Liver (tissue), 9 donors: Measurements from ENCODE around the gene CXorf38. TPM values are rescaled to one million over a fixed set of nuclear protein-coding genes. Genes with fewer than 3 reads are reported as not detected.

Experiments
- DNase-seq: peaks from one replicate; pipeline ENCODE4 v3.0.0-alpha.2; 2017; ENCODE audit warnings: low spot score
- H3K27ac ChIP-seq, 2 donors: one replicate each; pipeline ENCODE4 v1.7.0; 2013; ENCODE audit warnings: inconsistent platforms in 2 of 2, low read length in 2 of 2, control low read depth in 1 of 2, low read depth in 1 of 2, mild to moderate bottlenecking in 1 of 2
- H3K27me3 ChIP-seq, 4 donors: one replicate each; pipeline versions ENCODE4 v1.6.1 to v1.7.0; 2013; ENCODE audit warnings: low read length in 3 of 4, inconsistent platforms in 1 of 4, mild to moderate bottlenecking in 1 of 4, moderate library complexity in 1 of 4; ENCODE audit not compliant: control insufficient read depth in 4 of 4, insufficient read depth in 4 of 4
- H3K36me3 ChIP-seq, 4 donors: one replicate each; pipeline versions ENCODE4 v1.6.1 to v1.7.0; 2013; ENCODE audit warnings: low read length in 3 of 4, mild to moderate bottlenecking in 3 of 4, low read depth in 1 of 4, moderate library complexity in 1 of 4; ENCODE audit not compliant: control insufficient read depth in 4 of 4, insufficient read depth in 3 of 4
- H3K4me1 ChIP-seq, 4 donors: one replicate each; pipeline versions ENCODE4 v1.6.1 to v1.7.0; 2013; ENCODE audit warnings: low read length in 3 of 4, mild to moderate bottlenecking in 3 of 4, moderate library complexity in 1 of 4; ENCODE audit not compliant: control insufficient read depth in 4 of 4, insufficient read depth in 4 of 4
- H3K4me3 ChIP-seq, 3 donors: one replicate each; pipeline versions ENCODE4 v1.6.1 to v1.7.0; 2013; ENCODE audit warnings: low read length in 3 of 3, control low read depth in 1 of 3, low read depth in 1 of 3, mild to moderate bottlenecking in 1 of 3
- H3K9ac ChIP-seq, 2 donors: one replicate each; pipeline ENCODE4 v1.7.0; 2013; ENCODE audit warnings: low read length in 2 of 2, mild to moderate bottlenecking in 2 of 2, moderate library complexity in 2 of 2, control low read depth in 1 of 2, low read depth in 1 of 2
- H3K9me3 ChIP-seq, 4 donors: one replicate each; pipeline versions ENCODE4 v1.6.1 to v1.7.0; 2013; ENCODE audit warnings: low read length in 3 of 4; ENCODE audit not compliant: control insufficient read depth in 4 of 4
- CTCF ChIP-seq: fragments of 150-350 bp; IDR thresholded peaks from 2 replicates; pipeline ENCODE4 v1.5.1; 2017; ENCODE audit warnings: improper control_type of control experiment, low read depth, low read length; ENCODE audit not compliant: missing input control
- EGR1 ChIP-seq, 2 donors: IDR thresholded peaks; 2 replicates each; pipeline ENCODE4 v1.6.1; 2016 to 2018; ENCODE audit warnings: antibody characterized with exemption in 2 of 2, low read depth in 2 of 2
- FOXA1 ChIP-seq: IDR thresholded peaks from 2 replicates; pipeline ENCODE4 v1.6.1; 2016; ENCODE audit warnings: antibody characterized with exemption
- FOXA2 ChIP-seq: IDR thresholded peaks from 2 replicates; pipeline ENCODE4 v1.6.1; 2016; ENCODE audit warnings: antibody characterized with exemption
- GABPA ChIP-seq, 2 donors: IDR thresholded peaks in 1 of 2; conservative IDR thresholded peaks in 1 of 2; 2 replicates each; pipeline ENCODE4 v1.6.1; 2016; ENCODE audit warnings: antibody characterized with exemption in 2 of 2, mild to moderate bottlenecking in 1 of 2, moderate library complexity in 1 of 2
- HNF4A ChIP-seq, 2 donors: conservative IDR thresholded peaks; 2 replicates each; pipeline ENCODE4 v1.6.1; 2016; ENCODE audit warnings: antibody characterized with exemption in 2 of 2, mild to moderate bottlenecking in 2 of 2
- HNF4G ChIP-seq: IDR thresholded peaks from 2 replicates; pipeline ENCODE4 v1.6.1; 2016; ENCODE audit warnings: antibody characterized with exemption
- MAX ChIP-seq: IDR thresholded peaks from 2 replicates; pipeline ENCODE4 v1.6.1; 2016; ENCODE audit warnings: antibody characterized with exemption
- NR2F2 ChIP-seq: IDR thresholded peaks from 2 replicates; pipeline ENCODE4 v1.6.1; 2016; ENCODE audit warnings: antibody characterized with exemption
- RAD21 ChIP-seq, 2 donors: IDR thresholded peaks; 2 replicates each; pipeline ENCODE4 v1.6.1; 2016; ENCODE audit warnings: antibody characterized with exemption in 2 of 2, mild to moderate bottlenecking in 2 of 2
- RXRA ChIP-seq, 2 donors: IDR thresholded peaks; 2 replicates each; pipeline ENCODE4 v1.6.1; 2017 to 2018; ENCODE audit warnings: antibody characterized with exemption in 2 of 2, mild to moderate bottlenecking in 1 of 2
- SP1 ChIP-seq: IDR thresholded peaks from 2 replicates; pipeline ENCODE4 v1.6.1; 2018; ENCODE audit warnings: antibody characterized with exemption, mild to moderate bottlenecking
- TAF1 ChIP-seq: conservative IDR thresholded peaks from 2 replicates; pipeline ENCODE4 v1.6.1; 2016; ENCODE audit warnings: antibody characterized with exemption, mild to moderate bottlenecking
- YY1 ChIP-seq: IDR thresholded peaks from 2 replicates; pipeline ENCODE4 v1.6.1; 2016; ENCODE audit warnings: antibody characterized with exemption, mild to moderate bottlenecking
- WGBS: extraction: QIAGEN DNeasy Blood & Tissue Kit; methylation state at CpG from one replicate; pipeline ENCODE4 v1.1.7; 2013; 5-methylcytosine and 5-hydroxymethylcytosine counted together
- polyA plus RNA-seq, 2 donors: library from polyadenylated mRNA; stranded (reverse) in 1 of 2; unstranded in 1 of 2; fragments of 200-250 nt in 1 of 2; fragments of >200 nt in 1 of 2; fragmentation: Nextera tagmentation in 1 of 2; extraction: Ambion mirVana in 1 of 2; gene quantifications; one replicate each; pipeline versions ENCODE4 v1.2.1 to v1.2.3, GENCODE V29; 2013 to 2015
- total RNA-seq, 2 donors: library from RNA; depleted of rRNA; stranded (reverse); fragments of >200 nt; gene quantifications; one replicate each; pipeline ENCODE4 v1.2.3, GENCODE V29; 2014
- TF ChIP-seq, protein P1 (sequence below): IDR thresholded peaks from 2 replicates; pipeline ENCODE4 v1.6.1; 2016; ENCODE audit warnings: antibody characterized with exemption, mild to moderate bottlenecking
- TF ChIP-seq, protein P2 (sequence below): IDR thresholded peaks from 2 replicates; pipeline ENCODE4 v1.6.1; 2016; ENCODE audit warnings: antibody characterized with exemption
- donor health status: healthy.
- donor health status: healthy.
- donor health status: healthy.
- donor health status: healthy.
- donor health status: healthy.

Gene CXorf38
- total and polyA plus RNA-seq, 4 donors: 3.7 to 8.3 (median 5.7) TPM

DNA sequence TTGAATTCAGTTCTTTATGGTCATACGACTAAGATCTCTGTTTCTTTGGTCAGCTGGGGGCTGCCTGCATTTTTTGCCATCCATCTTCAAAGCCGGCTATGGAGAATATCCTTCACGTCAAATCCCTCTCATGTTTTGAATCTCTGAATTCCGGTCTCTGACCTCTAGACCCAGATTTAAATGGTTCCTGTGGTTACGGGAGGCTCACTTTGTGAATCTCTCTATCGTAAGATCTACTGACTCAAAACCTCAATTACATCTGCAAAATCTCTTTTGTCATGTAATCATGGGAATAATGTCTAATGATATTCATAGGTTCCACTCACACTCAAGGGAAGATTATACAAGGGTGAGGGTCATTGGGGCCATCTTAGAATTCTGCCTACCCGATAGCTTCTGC is 29.8 kb downstream of the CXorf38 start:
- H3K9me3 ChIP-seq: peaks cover 0 to 3% (median 0%) of the 10 kb centered on the region in 4 donors
- TF ChIP-seq FOXA2: no peak
- TF ChIP-seq, protein P1, sequence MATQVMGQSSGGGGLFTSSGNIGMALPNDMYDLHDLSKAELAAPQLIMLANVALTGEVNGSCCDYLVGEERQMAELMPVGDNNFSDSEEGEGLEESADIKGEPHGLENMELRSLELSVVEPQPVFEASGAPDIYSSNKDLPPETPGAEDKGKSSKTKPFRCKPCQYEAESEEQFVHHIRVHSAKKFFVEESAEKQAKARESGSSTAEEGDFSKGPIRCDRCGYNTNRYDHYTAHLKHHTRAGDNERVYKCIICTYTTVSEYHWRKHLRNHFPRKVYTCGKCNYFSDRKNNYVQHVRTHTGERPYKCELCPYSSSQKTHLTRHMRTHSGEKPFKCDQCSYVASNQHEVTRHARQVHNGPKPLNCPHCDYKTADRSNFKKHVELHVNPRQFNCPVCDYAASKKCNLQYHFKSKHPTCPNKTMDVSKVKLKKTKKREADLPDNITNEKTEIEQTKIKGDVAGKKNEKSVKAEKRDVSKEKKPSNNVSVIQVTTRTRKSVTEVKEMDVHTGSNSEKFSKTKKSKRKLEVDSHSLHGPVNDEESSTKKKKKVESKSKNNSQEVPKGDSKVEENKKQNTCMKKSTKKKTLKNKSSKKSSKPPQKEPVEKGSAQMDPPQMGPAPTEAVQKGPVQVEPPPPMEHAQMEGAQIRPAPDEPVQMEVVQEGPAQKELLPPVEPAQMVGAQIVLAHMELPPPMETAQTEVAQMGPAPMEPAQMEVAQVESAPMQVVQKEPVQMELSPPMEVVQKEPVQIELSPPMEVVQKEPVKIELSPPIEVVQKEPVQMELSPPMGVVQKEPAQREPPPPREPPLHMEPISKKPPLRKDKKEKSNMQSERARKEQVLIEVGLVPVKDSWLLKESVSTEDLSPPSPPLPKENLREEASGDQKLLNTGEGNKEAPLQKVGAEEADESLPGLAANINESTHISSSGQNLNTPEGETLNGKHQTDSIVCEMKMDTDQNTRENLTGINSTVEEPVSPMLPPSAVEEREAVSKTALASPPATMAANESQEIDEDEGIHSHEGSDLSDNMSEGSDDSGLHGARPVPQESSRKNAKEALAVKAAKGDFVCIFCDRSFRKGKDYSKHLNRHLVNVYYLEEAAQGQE: no peak
- no peak for TF ChIP-seq HNF4A (conservative IDR thresholded peaks at IDR 0.05)
- TF ChIP-seq EGR1 (IDR thresholded peaks at IDR 0.05; ENCODE audit: low read depth in 2 of 2): no peak
- no peak for TF ChIP-seq CTCF
- no peak for TF ChIP-seq HNF4G
- no peak for TF ChIP-seq MAX
- TF ChIP-seq RAD21 (IDR thresholded peaks at IDR 0.05): no peak
- no peak for TF ChIP-seq SP1
- TF ChIP-seq NR2F2: no peak
- no peak for TF ChIP-seq FOXA1
- TF ChIP-seq, protein P2, sequence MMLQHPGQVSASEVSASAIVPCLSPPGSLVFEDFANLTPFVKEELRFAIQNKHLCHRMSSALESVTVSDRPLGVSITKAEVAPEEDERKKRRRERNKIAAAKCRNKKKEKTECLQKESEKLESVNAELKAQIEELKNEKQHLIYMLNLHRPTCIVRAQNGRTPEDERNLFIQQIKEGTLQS: no peak
- no peak for TF ChIP-seq RXRA (IDR thresholded peaks at IDR 0.05)
- H3K4me1 ChIP-seq: peaks cover 0 to 3% (median under 1%) of the 10 kb centered on the region in 4 donors
- H3K27me3 ChIP-seq: peaks cover 0 to 2% (median 0%) of the 10 kb centered on the region in 4 donors
- H3K27ac ChIP-seq: no peak overlapping the region
- no peak for DNase-seq
- WGBS: 83% methylated on average over 7 of the region's 7 CpGs
- no peaks in the 10 kb centered on the region for H3K36me3 ChIP-seq
- H3K9ac ChIP-seq: no peak overlapping the region
- no peak overlapping the region for H3K4me3 ChIP-seq

DNA sequence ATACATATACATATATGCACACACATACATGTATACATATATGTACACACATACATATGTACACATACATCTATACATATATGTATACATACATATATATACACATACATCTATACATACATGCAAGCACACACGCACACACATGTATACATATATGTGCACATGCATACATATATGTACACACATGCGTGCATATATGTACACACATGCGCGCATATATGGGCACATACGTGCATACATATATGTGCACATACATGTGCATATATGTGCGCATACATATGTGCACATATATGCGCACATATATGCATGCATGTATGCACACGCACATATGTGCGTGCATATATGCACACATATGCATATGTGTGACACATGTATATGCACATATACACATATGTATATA is 31.4 kb downstream of the CXorf38 start:
- no peak overlapping the region for H3K27ac ChIP-seq
- TF ChIP-seq TAF1 (no peak), YY1 (no peak), NR2F2 (no peak), FOXA2 (no peak), FOXA1 (no peak), CTCF (no peak), GABPA (IDR thresholded peaks at IDR 0.05 in 1 of 2, conservative IDR thresholded peaks at IDR 0.05 in 1 of 2) (no peak), MAX (no peak)
- TF ChIP-seq, protein P2: no peak
- H3K4me1 ChIP-seq: peaks cover 0 to 3% (median 2%) of the 10 kb centered on the region in 4 donors
- no peak for DNase-seq
- no peak overlapping the region for H3K4me3 ChIP-seq
- H3K9me3 ChIP-seq: no peaks in the 10 kb centered on the region
- no peaks in the 10 kb centered on the region for H3K36me3 ChIP-seq
- no peak overlapping the region for H3K9ac ChIP-seq
- H3K27me3 ChIP-seq: peaks cover 0 to 2% (median 0%) of the 10 kb centered on the region in 4 donors
- 68% methylated on average over 9 of the region's 9 CpGs for WGBS
